Colon (tissue), 2 donors: ENCODE measurements around the gene MPP1.

ENCODE experiments used
- FAIRE-seq: peaks from 2 replicates; lab custom pipeline; 2012; peaks lifted over from hg19 to GRCh38; lab: Jason Lieb, UNC
- donor health status: control.
- donor health status: control.

Gene MPP1

DNA sequence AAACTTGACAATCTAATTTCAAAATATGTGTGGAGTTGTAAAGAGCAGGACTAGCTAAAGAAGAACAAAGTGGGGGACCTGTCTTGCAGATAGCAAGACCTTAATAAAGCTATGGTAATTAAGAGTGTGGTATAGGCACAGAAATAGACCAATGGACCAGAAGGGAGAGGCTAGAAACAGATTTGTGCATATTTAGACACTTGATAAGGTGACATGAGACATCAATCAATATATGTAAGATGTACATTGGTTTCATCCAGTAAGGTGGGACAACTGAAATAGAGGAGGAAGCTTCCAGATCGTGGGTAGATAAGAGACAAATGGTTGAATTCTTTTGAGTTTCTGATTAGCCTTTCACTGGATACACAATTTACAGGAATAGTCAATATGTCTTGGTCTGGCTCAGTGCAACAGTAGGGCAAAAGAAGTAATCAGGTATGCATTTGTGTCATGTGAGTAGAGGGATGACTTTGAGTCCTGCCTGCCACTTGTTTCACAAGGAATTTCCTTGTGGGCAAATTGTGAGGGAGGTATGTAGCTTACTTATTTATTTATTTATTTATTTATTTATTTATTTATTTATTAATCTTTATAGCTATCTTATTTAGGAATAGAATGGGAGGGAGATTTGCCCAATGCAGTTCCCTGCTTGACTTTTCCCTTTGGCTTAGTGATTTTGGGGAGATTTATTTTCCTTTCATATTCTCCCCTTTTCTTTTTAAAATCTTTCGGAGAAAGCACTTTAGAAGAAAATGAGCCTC lies 7.2 kb upstream of the MPP1 start:
- FAIRE-seq = no peak

DNA sequence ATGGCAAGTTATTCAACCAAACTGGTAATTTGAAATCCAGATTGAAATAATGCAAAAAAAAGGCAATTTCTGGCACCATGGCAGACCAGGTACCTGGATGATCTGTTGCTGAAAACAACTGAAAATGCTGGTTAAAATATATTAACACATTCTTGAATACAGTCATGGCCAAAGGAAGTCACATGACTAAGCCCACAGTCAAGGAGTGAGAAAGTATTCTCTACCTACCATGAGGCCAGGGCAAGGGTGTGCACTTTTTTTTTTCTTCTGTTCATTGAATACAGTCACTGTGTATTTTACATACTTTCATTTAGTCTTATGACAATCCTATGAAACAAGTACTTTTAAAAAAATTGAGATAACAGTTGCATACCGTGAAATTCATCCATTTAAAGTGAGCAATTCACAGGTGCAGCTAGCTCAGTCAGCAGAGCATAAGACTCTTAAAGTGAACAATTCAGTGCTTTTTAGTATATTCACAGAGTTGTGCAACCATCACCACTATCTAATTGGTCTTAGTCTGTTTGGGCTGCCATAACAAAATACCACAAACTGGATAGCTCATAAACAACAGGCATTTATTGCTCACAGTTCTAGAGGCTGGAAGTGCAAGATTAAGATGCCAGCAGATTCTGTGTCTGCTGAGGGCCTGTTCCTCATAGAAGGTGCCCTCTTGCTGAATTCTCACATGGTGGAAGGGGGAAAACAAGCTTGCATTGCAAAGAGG lies 4.8 kb upstream of the MPP1 start:
- no peak for FAIRE-seq

DNA sequence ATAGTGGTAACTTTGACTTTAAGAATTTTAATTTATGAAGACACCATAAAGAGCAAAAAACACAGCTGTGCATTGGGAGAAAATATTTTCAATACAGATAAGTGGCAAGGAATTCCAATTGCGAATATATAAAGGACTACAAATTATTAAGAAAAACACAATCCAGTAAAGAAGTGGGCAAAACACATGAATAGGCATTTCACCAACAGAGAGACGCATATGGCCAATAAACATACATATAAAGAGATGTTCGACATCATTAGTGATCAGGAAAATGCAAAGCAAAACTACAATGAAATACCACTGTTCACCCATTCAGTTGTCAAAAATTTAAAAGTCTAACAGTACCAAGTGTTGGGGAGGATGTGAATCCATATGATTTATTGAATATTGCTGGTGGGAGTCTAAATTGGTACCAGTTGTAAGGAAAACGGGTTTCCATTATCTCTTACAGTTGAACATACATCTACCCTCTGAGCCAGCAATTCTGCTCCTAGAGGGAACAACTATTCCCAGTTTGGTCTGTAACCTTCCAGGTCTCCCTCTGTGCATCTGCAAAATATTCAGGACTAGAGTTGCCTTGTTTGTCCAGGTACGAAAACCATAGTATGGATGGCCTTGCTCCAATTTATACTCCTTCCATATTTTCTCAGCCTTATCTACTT lies 1.7 kb upstream of the MPP1 start:
- no peak for FAIRE-seq

DNA sequence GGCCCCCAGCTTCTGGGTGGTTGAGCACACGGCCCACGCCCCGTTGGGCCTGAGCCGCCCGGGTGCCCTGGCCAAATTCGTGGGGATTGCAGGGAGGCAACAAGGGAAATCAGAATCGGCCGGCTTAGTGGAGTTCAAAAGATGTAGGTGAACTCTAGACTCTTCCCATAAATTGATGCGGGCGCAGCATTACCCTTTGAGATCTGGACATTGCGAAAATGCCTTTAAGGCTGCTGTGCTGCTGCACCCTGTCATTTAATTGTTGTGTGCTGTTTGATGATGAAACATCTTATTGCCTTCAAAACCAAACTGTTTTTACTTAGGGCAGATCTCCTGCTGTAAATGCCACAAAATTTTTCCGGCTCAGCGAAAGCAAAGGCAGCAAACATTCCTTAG lies 409 bp upstream of the MPP1 start:
- peak; percentile 33 for FAIRE-seq

DNA sequence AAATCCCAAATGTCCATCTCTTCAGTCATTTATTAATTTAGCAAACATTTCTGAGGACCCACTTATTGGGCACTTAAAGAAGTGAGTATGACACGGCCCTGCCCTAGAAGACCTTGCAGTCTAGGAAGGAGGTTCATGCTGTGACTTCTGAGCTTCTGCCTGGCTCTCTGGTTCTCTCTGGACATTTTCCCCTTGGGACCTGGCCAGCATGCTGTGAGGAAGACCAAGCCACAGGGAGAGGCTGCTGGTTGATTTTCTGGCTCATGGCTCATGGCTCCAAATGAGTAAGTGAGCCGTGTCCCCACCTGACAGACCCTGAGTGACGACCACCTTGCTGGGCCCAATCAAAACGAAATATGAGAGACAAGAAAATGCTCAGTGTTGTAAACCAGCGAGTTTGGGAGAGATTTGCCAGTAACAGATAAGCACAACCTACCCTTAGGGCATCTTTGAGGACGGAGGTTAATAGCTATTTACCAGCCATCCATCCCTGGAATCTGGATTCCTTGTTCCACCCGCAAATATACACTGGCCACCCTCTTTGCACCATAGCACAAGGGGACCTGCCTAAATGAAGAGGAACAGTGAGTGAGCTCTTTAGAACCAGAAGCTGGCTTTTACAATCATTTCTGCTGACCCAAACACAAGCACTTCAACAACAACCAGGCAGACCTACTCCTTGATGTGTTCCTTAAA lies 876 bp downstream of the MPP1 start:
- no peak for FAIRE-seq

DNA sequence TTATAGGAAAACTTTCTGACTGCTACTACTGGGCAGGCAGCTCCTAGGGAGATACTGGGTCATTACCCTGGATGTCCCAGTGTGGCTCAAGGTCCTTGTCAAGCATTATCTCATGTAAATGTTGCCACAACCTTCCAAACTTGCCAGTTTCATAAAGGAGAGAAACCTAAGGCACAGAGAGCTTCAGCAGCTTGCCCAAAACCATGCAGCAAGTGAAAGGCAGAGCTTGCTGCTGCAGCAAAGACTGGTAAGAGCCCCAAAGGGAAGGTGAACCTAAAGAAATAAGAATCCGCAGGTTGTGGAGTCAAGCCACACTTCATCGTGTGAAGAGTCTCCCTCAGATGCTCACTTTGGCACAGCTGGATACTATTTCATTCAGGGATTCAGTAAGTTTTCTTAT lies 2.3 kb downstream of the MPP1 start:
- no peak for FAIRE-seq

DNA sequence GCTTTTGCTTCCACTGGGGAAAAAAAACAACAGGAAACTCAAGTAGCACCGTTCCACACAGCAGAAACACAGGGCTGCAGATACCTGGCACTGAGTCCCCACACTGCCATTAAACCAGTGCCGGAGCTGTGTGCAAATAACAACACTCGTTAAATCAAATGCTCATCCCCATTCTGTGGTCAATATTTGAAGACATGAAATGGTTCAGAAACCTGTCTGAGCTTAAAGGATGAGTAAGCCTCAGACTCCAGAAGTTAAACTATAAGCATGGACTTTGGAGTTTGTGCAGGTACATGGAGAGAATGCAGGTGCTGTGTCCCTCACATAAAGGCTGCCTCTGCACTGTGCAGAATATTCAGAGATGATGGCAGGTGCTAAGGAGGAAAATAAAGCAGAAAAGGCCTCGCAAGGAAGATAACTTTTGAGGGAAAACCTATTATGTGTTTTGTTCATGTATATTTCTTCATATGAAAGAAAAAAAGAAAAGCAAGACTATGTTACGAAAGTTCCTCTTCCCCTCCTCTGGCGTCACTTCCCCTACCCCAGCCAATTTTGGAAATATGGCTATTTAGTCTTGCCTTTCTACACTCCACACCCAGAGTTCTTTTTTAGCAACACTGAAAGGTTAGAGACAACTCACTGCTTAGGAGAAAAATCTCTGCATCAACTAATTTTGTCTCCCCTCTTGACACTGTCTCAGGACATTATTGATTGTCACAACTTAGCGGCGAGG lies 4.6 kb downstream of the MPP1 start:
- no peak for FAIRE-seq

DNA sequence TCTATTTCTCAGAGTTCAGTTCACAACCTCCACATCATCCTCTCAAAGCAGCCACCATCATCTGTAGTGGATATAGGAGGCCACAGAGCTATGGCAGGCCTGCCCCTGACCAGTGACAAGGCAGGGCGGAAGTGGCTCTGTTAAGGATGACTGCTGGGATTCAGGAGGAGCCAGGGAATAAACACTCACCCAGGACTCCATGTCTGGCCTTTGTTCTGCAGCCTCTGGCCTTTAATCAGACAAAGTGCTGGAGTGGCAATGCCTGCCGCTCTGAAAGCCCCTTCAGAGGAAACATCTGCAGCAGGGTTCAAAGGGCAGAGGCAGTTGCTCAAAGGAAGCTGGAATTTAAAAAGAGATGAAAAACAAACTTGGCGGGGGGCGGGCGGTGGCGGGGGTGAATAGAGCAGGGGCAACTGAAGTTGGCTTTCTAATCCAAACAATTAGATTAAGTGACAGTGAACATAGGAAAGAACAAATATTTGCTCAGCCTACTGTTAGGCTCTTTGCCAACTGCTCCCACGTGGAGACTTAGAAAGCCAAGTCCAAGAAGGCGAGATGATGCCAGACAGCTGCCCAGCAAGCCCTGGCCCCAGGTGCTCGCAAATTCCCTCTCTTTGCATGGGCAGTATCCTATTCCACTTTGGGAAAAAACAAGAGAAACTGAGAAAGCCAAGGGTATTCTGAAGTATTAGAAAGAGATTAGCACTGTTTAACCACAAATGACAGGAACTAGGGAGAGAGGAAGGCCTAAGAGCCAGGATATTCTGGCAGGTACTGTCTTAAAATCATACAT lies 5.5 kb downstream of the MPP1 start:
- no peak for FAIRE-seq

DNA sequence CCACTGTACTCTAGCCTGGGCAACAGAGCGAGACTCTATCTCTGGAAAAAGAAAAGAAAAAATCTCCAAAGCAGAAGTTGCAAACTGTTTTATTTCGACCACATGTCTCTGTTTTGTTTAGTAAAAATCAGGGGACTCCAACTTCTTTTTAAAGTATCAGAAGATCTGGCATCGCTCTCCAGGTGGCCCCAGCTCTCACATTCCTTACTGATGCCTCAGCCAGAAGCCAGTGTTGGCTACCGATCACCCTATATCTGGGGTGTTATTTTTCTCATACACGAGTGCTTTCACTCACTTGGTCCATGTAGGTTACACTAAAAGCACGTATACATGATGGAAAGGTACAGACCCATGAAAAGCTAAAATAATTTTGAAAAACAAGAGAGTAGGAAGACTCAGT lies 8.3 kb downstream of the MPP1 start:
- FAIRE-seq = no peak

DNA sequence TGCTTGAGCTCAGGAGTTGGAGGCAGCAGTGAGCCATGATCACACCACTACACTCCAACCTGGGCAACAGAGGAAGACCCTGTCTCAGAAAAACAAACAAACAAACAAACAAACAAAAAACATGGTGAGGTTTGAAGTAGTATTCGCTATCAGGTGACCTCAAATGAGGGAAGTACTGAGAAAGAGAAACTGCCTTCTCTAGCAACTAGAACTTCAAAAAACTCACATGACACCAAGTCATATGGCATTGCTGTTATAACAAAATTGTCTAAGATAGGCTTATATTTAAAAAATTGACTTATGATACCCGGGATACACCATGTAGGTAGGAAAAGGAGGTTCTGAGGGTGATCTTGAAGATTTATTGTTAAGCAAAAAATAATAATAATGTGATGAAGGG lies 10.3 kb downstream of the MPP1 start:
- FAIRE-seq = peak; percentile 49

DNA sequence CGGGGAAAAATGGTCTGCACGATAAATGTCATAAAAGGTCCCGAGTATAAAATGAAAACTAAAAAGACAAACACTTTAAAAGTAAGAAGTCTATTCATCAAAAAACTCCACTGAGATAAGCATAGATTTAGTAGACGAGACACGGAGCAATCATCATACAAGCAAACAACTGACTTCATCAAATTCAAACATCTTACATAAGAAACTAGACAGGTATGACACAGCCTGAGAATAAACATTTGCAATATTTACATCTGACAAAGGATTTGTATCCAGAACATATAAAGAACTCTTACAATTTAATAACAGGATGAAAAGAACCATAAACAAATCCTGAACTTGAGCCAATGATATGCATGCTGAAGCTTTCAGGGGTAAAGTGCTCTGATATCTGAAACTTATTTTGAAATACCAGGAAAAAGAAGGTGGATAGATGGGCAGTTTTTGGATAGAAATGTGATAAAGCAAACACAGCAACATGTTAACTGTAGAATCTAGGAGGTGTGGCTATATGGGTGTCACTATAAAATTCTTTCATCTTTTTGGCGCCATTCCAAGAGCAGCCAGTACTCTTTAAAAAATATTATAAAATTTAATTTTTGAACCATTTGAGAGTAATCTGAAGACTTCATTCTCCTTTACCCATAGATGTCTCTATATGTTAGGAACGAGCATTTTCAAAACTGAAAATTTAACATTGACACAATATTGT lies 12.0 kb downstream of the MPP1 start:
- peak; percentile 78 for FAIRE-seq

DNA sequence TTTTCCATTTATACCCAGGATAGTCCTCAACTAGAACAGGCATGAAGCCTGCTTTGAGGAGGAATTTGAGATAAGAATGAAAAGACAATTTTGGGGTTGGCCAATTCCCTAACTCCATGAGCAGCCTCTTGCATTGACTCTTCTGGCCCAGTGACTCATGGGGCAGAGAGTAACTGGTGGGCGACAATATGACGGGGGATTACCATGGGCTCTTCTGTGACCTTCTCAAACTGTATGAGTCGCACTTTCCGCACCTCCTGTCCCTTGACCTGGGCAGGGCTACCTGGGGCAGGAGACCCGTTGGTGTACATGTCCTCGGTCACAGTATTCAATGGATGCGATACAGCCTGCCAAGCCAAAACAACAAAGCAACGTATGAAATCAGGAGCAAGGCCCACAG lies 13.3 kb downstream of the MPP1 start:
- no peak for FAIRE-seq

DNA sequence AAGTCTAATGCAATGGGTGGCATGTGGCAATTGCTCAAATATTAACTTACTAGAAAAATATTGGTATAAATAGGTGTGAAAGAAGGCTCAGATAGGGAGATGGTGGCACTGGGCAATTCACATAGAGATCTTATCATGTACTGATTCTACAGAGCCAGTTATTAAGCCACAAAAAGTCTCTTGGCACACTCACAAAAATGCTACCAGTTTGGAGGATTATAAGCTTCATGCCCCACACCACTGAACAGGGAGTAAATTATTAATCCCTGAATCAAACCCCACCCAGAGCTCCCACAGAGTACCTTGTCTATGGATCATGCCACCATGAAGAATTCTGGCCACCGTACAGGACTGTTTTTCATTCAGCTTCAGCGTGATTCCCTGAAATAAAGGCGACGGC lies 13.8 kb downstream of the MPP1 start:
- FAIRE-seq = no peak

DNA sequence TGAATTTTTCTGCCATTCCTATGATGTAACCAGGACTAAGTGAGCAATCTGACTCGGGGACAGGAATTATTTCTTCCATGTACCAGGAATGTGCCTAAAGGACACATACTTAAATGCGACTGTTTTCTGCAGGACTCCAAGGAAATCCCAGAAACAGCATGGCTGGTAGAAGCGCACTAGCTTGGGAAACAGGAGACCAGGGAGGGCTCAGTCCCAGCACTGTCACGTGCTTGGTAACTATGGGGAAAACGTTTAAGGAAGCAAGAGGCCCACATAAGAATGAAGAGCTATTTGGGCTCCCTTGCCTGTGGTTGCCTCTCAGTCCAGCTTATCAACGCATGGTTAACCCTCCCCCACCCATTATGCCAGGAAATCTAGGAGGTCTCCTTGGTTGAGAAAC lies 19.6 kb downstream of the MPP1 start:
- FAIRE-seq = no peak

DNA sequence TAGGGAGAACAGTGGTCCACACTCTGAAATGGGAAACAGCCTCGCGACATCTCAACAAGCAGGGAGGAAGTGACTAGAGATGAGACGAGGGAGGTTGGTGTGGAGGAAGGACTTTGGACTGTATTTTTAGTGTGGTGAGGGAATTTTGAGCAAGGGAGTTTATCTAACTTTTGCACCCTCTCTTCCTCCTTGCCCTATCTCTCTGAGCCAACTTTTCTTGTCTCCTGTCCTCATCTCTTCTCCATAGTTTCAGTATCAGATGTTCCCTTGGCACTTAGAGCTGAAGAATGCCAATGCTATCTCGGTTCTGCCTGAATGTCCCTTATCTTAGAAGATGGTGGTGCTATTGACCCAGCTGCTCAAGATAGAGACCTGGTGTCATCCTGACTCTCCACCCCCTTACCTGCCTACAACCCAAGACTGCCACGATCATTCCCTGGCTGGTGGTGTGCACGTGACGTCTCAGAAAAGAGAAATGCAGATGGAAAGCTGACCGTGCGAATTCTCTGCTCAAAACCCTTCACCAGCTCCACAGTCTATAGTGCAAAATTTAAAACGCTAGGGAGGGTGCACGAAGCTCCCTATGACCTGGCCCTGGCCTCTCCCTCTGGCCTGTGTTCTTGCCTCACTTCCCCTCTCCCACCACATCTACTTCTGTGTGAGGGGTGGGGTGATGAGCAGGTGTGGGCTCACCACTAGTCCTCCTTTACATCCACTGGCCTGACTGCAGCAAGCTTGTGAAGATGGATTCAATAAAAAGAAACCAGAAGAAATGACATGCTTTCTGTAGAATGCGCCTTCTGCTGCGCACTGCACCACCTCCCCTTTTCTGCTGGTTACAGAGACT lies 20.9 kb downstream of the MPP1 start:
- no peak for FAIRE-seq

DNA sequence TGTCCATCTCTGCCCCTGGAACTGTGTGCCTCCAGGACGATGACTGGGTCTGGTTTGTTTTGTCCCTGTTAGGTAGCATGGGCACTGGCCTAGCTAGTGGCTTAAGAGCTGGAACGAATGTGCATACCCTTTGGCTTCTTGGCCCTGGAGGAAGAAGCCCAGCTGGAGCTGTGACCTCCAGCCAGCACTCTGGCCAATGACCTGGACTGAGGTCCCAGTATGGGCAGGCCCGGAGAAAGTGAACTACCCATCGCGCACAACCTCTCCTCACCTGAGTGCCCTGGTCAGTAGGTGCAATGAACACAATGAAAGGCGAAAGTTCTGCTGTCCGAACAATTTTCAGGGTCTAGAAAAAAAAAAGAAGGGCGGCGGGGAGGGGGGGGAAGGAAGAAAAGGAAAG lies 24.3 kb downstream of the MPP1 start:
- FAIRE-seq = no peak

DNA sequence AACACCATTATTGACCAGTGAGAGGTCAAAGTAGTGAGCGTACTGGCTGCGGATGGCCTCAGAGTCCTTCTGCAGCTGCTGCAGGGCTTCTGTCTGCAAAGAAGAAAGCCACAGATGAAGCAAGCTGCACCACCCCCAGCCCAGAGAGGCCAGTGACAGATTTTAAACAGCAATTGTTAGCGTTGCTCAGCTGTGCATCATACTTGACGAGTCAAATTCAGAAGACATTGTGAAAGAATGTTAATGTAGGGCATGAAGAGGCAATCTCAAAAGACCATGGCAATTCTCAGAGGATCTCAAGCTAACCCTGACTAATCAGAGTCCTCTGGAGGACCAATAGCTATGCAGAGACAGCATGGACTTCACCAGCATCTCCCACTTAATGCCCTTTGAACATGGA lies 26.0 kb downstream of the MPP1 start:
- FAIRE-seq = no peak

DNA sequence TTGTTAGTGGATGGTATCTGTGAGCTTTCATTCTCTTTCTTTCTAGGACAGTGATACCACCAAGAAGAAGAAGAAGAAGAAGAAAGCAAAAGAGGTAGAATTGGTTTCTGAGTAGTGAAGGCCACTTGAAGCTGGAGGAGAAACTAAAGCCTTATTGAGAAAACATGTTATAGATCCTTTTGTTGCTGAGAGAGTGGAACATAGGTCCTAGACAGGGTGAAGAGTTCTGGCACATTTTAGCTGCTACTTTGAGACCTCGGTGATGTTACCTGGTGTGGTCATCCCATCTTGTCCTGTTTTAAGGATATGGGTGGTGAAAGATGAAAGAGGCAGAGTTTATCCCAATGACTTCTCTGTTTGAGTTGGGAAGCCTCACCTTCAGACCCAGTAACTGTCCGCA lies 28.5 kb downstream of the MPP1 start:
- no peak for FAIRE-seq
